EH (cell line): ENCODE measurements around the gene ADCY9.
"Not testable (repeated sequence)": the region's sequence is repeated elsewhere in the genome, so short reads cannot be mapped to it uniquely, and the experiment has no call there.

Experiments used
- DNase-seq: peaks from one replicate; pipeline ENCODE4 v3.0.0-alpha.2; 2015; ENCODE audit warnings: low read depth

Gene ADCY9

DNA sequence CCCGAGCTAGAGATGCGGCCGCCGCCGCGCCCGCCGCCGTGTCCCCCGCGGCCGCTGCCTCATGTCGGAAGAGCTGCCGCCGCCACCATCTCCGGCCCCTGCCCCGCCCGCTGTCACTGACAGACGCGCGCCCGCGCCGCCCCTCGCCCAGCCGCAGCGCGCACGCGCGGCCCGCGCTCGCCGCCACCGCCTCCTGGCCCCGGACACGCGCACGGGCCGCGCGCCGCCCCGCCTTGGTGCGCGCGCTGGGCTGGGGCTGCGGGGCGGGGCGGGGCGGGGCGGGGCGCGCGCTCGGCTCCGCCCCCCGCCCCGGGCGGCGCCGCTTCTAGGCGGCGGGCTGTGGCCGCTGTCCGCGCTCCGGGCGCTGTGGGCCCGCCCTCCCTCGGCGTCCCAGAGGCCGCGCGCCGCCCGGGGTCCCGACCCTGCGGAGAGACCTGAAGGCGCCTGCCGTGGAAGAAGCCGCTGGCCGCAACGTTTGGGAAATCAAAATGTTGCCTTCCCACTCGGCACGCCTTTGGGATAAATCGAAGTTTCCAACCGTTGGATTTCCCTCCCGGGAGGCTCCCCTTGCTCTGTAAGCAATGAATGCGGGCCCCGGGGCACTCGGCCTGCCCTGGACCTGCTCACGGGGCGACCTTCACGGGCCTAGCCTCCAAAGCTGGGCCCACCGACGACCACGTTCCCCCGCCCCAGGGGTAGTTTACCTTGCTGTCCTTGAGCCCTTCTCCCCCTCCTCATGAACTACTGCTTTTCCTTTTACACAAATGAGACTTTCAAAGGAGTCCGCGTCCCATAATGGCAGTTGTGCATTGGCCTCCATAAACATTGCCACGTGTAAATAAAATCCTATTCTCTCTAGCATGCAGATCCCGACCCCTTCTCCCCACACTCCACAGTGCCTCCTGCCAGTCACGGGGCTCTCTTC lies at the start of gene ADCY9:
TSS of gene ADCY9 (minus strand) at position 118 of the 925 bp plus-strand sequence. CDS start 1,000 bp downstream, outside the sequence.
- peak; percentile 74 for DNase-seq

DNA sequence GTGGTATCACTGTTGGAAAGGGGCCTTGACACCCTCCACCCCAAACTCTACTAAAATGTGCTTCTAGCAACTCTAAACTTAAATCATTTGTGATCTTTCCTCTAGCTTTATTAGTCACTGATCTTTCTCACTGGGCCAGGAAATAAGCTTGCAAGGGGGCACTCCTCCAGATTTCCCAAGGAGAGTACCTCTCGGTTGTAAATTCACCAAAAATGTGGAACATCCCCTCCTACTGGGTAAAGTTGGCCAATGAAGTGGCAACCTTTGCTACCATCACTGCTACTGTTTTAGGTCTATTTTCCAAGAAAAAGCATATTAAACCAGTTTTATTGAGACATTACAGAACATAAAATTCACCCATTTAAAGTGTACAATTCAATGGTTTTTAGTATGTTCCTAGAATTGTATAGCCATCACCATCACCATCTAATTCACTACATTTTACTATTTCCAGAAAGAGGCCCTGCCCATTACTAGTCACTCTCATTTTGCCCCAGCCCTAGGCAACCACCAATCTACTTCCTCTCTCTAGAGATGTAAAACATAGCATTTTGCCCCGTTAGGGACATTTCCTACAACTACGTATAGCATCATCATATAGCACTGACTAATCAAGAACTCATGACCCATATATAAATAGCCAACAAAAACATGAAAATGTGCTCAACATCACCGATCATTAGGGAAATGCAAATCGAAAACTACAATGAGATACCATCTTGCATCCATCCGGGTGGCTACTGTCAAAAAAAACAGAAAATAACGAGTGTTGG lies 44.6 kb upstream of the ADCY9 start:
- DNase-seq, result peak; percentile 44

DNA sequence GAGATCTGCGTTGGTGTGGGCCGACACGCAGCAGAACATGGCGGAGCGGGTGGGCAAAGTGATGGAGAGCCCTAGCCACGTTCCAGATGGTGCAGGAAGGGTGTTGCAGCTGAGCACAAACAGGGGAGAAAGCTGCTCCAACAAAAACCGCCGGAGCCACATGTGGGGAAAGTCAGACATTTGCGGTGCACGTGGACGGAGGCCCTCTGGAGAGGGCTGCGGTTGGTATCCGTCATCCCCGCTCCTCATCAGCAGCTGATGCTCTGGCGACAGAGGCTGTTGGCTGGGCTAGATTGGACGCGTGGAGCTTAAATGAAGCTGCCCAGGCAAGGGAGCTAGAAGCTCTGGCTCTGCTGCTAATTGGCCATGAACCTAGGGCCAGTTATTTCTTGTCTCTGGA lies 43.5 kb upstream of the ADCY9 start:
- no peak for DNase-seq

DNA sequence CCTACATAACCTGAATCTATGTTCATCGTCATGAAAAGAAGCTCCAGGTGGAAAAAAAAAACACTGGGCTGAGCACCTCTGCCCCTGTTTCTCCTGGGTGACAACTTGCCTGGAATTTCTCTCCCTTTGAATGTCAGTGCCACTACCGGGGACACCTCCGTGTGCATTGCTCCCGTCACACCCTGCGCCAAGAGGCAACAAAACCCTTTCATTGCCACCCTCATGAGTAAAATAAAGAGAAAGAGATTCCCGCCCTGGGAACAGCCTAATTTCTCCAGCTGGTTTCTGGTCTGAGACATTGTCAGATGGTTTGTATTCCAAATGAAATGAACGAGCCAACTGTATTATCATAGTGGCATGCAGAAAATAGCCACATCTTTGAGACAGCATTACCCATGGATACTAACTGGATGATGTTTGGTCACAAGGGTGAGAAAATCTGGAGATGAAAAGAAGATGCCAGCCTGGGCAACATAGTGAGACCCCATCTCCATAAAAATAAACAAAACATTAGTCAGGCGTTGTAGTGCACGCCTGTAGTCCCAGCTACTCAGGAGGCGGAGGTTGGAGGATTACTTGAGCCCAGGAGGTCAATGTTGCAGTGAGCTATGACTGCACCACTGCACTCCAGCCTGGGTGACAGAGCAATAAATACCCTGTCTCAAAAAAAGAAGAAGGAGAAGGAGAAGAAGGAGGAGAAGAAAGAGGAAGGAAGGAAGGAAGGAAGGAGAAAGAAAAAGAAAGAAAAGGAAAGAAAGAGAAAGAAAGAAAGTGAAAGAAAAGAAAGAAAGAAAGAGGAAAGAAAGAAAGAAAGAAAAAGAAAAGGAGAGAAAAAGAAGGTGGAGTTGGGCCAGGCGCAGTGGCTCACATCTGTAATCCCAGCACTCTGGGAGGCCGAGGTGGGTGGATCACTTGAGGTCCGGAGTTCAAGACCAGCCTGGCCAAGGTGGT lies 42.2 kb upstream of the ADCY9 start:
- no peak for DNase-seq

DNA sequence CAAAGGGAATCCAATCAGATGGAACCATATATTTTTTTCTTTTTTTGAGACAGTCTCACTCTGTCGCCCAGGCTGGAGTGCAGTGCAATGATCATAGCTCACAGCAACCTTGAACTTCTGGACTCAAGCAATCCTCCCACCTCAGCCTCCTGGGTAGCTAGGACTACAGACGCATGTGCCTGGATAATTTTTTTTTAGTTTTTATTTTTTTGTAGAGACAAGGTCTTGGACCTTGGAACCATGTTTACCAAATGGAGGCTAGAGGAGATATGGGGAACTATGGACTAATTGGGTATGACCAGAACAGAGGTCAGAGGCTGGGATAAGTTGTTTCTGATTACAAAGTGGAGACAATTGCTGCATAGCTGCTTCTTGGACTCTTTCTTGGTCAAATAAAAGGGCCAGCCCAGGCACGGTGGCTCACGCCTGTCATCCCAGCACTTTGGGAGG lies 41.2 kb upstream of the ADCY9 start:
- DNase-seq, result no peak

DNA sequence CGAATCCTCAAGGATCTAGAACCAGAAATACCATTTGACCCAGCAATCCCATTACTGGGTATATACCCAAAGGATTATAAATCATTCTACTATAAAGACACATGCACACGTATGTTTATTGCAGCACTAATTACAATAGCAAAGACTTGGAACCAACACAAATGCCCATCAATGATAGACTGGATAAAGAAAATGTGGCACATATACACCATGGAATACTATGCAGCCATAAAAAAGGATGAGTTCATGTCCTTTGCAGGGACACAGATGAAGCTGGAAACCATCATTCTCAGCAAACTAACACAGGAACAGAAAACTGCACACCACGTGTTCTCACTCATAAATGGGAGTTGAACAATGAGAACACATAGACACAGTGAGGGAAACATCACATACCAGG lies 40.3 kb upstream of the ADCY9 start:
- DNase-seq, result not testable (repeated sequence)

DNA sequence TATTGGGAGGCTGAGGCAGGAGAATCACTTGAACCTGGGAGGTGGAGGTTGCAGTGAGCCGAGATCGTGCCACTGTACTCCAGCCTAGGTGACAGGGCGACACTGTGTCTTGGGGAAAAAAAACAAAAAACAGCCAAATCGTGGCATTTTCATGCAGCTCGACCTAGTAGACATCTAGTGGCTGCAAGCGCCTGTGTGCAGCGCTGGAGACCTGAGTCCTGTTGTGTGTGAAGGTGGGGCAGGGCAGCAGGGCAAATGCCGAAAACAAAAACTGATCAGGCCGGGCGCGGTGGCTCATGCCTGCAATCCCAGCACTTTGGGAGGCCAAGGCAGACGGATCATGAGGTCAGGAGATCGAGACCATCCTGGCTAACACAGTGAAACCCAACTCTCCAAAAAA lies 37.1 kb upstream of the ADCY9 start:
- DNase-seq, result not testable (repeated sequence)

DNA sequence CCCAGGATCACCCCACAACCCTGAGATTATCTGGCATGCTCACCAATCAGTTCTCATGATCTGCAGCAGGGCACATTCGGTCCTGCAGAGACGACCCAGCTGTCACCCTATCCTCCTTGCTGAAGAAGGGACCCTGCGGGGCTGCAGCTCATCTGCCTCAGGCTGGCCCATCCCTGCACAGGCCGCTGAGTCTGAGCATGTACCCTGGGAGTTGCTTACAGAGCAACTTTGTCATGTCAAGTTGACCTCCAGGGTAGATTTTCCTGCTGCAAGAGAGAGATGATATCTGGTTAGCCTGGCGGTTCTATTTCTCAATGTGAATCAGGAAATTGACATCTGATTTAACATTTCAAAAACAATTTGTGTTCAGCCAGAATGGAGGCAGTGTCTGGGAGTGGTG lies 36.0 kb upstream of the ADCY9 start:
- DNase-seq, result no peak

DNA sequence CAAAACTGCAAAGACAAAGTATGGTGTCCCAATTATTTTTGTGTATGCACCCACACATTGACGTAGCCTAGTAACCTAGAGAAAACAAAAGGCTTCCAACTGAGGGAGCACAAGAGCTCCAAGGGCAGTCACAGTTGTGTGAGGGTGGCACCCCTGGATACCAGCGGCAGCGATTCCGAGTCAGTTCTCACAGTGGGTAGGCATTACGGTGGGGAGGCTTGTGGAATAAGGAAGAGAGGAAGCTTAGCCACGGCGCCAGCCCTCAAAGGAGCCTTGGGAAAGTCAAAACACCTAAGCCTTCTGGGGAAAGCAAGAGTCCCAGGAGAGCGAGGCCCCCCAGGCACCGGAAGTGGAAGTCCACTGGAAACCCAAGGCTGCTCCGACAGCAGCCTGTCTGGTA lies 31.0 kb upstream of the ADCY9 start:
- DNase-seq, result no peak

DNA sequence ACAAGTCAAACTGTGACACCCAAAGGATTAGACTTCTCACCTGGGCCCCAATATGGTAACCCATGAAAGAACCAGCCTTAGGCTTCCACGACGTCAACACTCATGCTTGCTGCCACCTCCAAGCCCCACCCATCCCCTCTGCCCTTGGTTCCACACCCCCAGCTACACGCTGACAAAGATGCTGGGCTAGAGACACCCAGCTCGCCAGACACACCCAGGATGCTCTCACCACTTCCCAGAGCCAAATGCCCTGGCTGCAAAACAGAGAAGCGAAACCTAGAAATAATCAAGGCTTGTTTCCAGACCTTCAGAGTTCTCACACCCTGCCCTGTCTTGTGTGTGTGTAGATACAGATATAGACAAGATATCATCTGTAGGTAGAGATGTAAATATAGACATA lies 26.0 kb upstream of the ADCY9 start:
- no peak for DNase-seq

DNA sequence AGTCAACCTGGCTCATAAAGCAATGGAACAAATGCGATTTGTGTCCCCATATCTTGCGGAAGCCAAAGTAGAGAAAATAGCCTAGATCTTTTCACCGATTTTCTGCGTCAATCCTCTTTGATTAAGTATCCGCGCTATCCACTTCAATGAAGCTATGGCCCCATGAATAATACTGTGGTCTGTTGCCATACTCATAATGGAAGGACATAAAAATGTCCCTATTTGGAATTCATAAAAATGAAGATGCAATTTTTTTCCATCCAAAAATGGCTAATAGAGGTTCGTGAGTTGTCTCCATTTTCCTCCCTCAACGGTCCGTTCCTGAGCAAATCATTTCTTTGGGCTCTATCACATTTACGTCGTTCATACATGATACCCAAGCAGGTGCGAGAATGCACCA lies 25.4 kb upstream of the ADCY9 start:
- no peak for DNase-seq

DNA sequence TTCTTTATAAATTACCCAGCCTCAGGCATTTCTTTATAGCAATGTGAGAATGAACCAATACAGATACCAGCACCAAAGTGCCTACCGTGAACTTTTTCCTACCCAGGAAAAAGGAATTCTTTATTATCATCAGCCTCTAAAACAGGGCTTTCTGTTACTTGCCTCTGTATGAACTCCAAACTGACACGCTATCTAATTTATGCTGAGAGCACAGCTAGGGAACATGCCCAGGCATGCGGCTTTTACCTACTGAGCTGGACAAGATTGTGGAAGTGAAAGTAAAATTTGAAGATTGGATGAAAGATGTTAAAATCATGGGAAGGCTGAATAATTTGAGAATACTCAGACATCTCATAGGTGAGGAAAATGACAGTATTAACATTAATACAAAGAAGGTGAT lies 24.4 kb upstream of the ADCY9 start:
- peak; percentile 62 for DNase-seq

DNA sequence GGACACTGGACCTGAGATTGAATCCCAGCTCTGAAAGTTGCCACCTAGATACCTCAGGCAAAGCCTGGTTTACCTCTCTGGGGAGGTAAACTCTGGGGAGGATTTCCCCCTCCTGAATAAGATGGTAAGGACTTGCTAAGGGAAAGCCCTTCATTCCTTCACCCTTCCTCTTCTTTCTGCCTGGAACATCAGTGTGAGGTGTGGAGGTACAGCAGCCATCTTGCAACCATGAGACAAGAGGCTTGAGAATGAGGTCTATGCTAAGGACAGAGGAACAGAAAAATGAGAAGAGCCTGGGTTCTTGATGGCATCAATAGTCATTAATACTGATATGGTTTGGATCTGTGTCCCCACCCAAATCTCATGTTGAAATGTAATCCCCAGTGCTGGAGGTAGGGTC lies 23.7 kb upstream of the ADCY9 start:
- no peak for DNase-seq

DNA sequence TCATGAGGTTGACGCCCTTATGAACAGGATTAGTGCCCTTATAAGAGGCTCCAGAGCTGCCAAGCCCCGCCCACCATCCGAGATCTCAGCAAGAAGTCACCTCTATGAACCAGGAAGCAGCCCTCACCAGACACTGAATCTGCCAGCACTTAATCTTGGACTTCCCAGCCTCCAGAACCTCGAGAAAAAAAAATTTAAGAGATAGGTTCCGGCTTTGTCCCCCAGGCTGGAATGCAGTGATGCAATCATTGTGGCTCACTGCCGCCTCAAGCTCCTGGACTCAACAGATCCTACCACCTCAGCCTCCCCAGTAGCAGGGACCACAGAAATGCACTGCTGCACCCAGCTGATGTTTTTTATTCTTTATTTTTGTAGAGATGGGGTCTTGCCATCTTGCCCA lies 22.5 kb upstream of the ADCY9 start:
- peak; percentile 29 for DNase-seq

DNA sequence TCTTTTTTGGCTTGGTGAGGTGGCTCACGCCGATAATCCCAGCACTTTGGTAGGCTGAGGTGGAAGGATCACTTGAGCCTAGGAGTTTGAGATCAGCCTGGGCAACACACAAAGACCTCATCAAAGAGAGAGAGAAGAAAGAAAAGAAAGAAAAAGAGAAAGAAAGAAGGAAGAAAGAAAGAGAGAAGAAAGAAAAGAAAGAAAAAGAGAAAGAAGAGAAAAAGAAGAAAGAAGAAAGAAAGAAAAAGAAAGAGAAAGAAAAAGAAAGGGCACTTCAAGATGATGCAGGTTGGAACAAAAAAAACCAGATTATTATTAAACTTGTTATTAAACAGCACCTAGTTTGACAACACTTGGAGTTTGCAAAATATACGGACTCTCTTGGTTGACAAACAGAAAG lies 21.2 kb upstream of the ADCY9 start:
- DNase-seq, result no peak

DNA sequence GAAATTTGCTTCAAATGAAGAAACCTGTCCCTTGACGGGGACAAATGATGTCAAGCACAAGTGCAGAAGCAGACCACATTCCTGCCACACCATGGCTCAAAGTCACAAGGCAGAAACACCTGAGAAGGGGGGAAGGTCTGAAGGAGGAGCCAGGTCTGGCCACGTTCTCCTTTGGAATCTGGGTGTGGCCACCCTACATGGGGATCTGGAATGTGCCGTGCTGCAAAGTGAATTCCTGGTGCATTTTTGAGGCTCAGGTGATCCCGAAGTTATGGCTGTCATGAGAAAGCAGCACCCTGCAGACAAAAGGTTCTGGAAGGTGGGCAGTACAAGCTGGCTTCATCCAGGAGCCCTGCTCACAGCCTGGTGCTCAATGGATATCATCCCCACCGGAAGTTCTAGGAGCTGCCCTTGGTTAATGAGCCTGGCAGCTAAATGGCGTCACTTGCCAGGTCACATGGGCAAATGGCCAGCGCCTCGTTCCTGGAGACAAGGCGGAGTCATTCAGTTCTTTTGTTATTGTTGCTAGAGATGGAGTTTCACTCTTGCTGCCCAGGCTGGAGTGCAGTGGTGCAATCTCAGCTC lies 20.1 kb upstream of the ADCY9 start:
- DNase-seq, result no peak

DNA sequence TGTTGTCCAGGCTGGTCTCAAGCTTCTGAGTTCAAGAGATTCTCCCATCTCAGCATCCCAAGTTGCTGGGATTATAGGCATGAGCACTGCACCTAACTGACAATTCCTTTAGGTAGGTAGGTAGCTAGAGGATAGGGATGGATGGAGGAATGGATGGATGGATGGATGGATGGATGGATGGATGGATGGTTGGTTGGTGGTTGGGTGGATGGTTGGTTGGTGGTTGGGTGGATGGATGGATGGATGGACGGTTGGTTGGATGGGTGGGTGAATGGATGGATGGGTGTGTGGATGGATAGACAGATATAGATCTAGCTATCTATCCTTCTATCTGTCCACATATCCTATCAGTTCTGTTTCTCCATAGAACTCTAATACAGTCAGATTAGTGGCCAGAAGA lies 19.3 kb upstream of the ADCY9 start:
- DNase-seq, result no peak

DNA sequence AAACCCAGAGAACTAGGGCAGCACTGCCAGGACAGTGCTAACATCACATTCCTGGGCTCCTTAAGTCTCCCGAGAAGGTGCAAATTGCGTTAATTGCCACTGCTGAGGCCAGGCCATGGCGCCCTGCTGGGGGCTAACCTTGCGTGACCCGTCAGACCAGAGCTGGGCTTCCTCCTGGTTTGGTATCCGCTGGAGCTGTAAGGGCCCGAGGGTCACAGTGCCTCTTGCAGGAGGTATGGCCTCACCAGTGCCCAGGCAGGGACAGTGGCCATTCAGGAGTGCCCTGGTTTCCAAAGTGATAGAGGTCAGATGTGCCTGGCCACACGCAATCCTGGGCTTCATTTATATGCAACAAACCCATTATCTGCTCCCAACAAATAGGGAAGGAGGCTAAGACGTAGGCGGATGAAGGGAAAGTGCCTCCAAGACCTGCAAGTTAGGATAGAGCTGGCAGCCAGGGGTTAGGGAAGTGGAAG lies 17.7 kb upstream of the ADCY9 start:
- no peak for DNase-seq

DNA sequence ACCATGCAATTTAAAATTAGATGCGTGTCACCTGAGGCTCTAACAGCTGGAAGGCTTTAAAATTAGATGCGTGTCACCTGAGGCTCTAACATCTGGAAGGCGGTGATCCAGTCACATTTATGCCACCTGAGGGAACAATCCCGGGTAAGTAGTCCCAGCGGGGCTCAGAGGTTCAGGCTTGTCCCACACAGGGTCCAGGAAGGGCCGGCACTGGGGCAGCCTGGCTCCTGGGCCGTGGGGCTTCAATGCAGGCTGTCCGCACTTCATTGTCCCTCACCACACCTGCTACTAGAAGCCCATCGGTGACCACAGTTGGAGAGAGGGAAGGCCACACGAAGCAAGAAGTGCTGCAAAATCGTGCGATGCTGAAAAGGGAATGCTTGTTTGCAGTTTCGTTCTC lies 15.4 kb upstream of the ADCY9 start:
- DNase-seq, result no peak

DNA sequence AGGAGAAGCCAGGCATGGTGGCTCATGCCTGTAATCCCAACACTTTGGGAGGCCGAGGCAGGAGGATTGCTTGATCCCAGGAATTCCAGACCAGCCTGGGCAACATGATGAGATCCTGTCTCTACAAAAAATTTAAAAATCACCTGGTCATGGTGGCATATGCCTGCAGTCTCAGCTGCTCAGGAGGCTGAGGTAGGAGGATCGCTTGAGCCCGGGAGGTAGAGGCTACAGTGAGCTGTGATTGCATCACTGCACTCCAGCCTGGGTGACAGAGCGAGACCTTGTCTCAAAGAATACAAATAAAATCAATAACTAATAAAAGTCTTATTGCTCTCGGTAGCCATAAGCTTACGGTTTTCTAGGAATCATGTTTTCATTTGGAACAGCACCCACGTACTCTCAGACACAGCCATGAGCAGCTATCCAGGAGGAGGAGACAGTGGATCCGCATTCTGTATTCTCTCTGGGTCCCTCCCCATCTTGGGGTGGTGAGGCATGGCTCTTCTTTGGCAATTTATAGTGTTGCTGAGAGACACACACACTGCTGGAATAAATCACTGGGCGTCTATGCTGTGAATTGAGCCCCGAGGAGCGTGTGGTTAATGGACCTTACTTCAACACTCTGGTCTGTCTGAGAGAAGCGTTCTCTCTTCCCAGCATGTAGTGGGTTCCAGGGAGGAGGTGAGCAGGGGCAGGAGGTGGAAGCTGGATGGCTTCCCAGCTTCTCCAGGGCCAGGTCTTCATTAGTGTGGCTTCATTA lies 8.5 kb upstream of the ADCY9 start:
- DNase-seq, result no peak
